HCT116 (cell line): ENCODE data around the gene DLEC1. TPM values are rescaled to one million over a fixed set of nuclear protein-coding genes. Genes with fewer than 3 reads are reported as not detected.

ENCODE experiments used
- ATAC-seq: fragments of 200-7000 bp; cut with Tn5 transposase; 2 replicates; pipeline ENCODE4 v1.9.1; 2020; ENCODE audit warnings: mild to moderate bottlenecking, moderate library complexity
- BruUV-seq: library from RNA; stranded (reverse); fragments of 400-500 nt; replicated peaks from 2 replicates; lab custom pipeline; 2021; lab: Mats Ljungman, UMichigan
- CTCF ChIA-PET: fragments of 300-600 bp; sonication (Branson Sonifier 250); formaldehyde crosslinking; loops from one replicate; lab custom pipeline; 2021; ENCODE audit warnings: antibody characterized with exemption; lab: Charles Lee
- POLR2A ChIA-PET: fragments of 300-600, 350-600 bp; sonication (Branson Sonifier 250); formaldehyde crosslinking; loops from one replicate; lab custom pipeline; 2021; ENCODE audit warnings: antibody characterized with exemption; lab: Charles Lee
- RAD21 ChIA-PET, 2 experiments: fragments of 300-600 bp; sonication (Branson Sonifier 250); formaldehyde crosslinking; loops; one replicate each; lab custom pipeline; 2023; ENCODE audit warnings: low total read pairs in 2 of 2; ENCODE audit not compliant: uncharacterized antibody in 2 of 2, unreplicated experiment in 2 of 2, low non-redundant PET in 1 of 2; lab: Charles Lee
- DNase-seq: peaks from one replicate; pipeline ENCODE4 v3.0.0-alpha.2; 2010; ENCODE audit warnings: low read depth, low spot score
- H2AFZ ChIP-seq: fragments of 200-600 bp; shearing (Covaris generic), sonication (generic); 2 replicates; pipeline ENCODE4 v1.6.1; 2017; ENCODE audit warnings: low read depth, mixed run types, mixed read lengths, antibody characterized with exemption, low read length; ENCODE audit not compliant: poor library complexity, severe bottlenecking
- H3K27ac ChIP-seq: 2 replicates; pipeline ENCODE4 v1.5.1; 2012; ENCODE audit warnings: low read depth, low read length
- H3K27me3 ChIP-seq: fragments of 200-600 bp; sonication (generic); 2 replicates; pipeline ENCODE4 v1.6.1; 2016; ENCODE audit warnings: mixed run types, low read length, mixed read lengths; ENCODE audit not compliant: insufficient read depth
- H3K36me3 ChIP-seq, 2 experiments: fragments of 200-500 bp in 1 of 2; fragments of 200-600 bp in 1 of 2; sonication (Bioruptor generic) in 1 of 2; sonication (generic) in 1 of 2; 2 replicates each; pipeline versions ENCODE4 v1.5.1 to v1.6.1; 2014 to 2016; ENCODE audit warnings: low read length in 2 of 2, inconsistent platforms in 1 of 2, mixed read lengths in 1 of 2, mixed run types in 1 of 2; ENCODE audit not compliant: insufficient read depth in 2 of 2, control insufficient read depth in 1 of 2
- H3K4me1 ChIP-seq, 2 experiments: fragments of 200-600 bp in 1 of 2; sonication (generic) in 1 of 2; 2 replicates each; pipeline versions ENCODE4 v1.5.1 to v1.6.1; 2012 to 2017; ENCODE audit warnings: low read length in 2 of 2, inconsistent platforms in 1 of 2, mild to moderate bottlenecking in 1 of 2, mixed read lengths in 1 of 2, mixed run types in 1 of 2, moderate library complexity in 1 of 2; ENCODE audit not compliant: insufficient read depth in 2 of 2, control insufficient read depth in 1 of 2
- H3K4me2 ChIP-seq: fragments of 200-600 bp; sonication (generic); 2 replicates; pipeline ENCODE4 v1.6.1; 2017; ENCODE audit warnings: mixed run types, low read length, mixed read lengths
- H3K4me3 ChIP-seq, 2 experiments: fragments of 200-600 bp in 1 of 2; sonication (generic) in 1 of 2; replicated peaks in 1 of 2; 2 replicates each; pipeline ENCODE4 v1.5.1; 2011 to 2016; ENCODE audit warnings: low read length in 2 of 2, control low read depth in 1 of 2, low read depth in 1 of 2, mild to moderate bottlenecking in 1 of 2, mixed read lengths in 1 of 2, mixed run types in 1 of 2
- H3K79me2 ChIP-seq: fragments of 200-600 bp; sonication (generic); 2 replicates; pipeline ENCODE4 v1.6.1; 2017; ENCODE audit warnings: mild to moderate bottlenecking, mixed run types, low read length, moderate library complexity, mixed read lengths; ENCODE audit not compliant: insufficient read depth
- H3K9ac ChIP-seq: fragments of 200-600 bp; sonication (generic); 2 replicates; pipeline ENCODE4 v1.6.1; 2016; ENCODE audit warnings: low read length, mixed read lengths
- H3K9me2 ChIP-seq: fragments of 200-600 bp; sonication (generic), shearing (Covaris generic); 2 replicates; pipeline ENCODE4 v1.6.1; 2017; ENCODE audit warnings: mixed run types, mild to moderate bottlenecking, moderate library complexity; ENCODE audit not compliant: insufficient read depth
- H3K9me3 ChIP-seq, 2 experiments: fragments of 200-500 bp in 1 of 2; fragments of 200-600 bp in 1 of 2; sonication (Bioruptor generic) in 1 of 2; sonication (generic) in 1 of 2; 2 replicates each; pipeline ENCODE4 v1.6.1; 2014 to 2017; ENCODE audit warnings: low read length in 2 of 2, mixed read lengths in 2 of 2, inconsistent platforms in 1 of 2, low read depth in 1 of 2, mild to moderate bottlenecking in 1 of 2, mixed run types in 1 of 2, moderate library complexity in 1 of 2; ENCODE audit not compliant: control insufficient read depth in 1 of 2, insufficient read depth in 1 of 2
- H4K20me1 ChIP-seq: fragments of 200-600 bp; sonication (generic), shearing (Covaris generic); 2 replicates; pipeline ENCODE4 v1.6.1; 2017; ENCODE audit warnings: mixed run types, mild to moderate bottlenecking, moderate library complexity; ENCODE audit not compliant: insufficient read depth
- ATF3 ChIP-seq: IDR thresholded peaks from 2 replicates; pipeline ENCODE4 v1.6.1; 2012
- CBX3 ChIP-seq: IDR thresholded peaks from 2 replicates; pipeline ENCODE4 v1.6.1; 2012; ENCODE audit warnings: low read depth
- CEBPB ChIP-seq: IDR thresholded peaks from 2 replicates; pipeline ENCODE4 v1.6.1; 2012; ENCODE audit warnings: low read depth
- CTCF ChIP-seq, 3 experiments: fragments of 200-600 bp in 1 of 3; sonication (generic) in 1 of 3; IDR thresholded peaks in 2 of 3; conservative IDR thresholded peaks in 1 of 3; 2 replicates each; pipeline ENCODE4 v1.5.1; 2012 to 2017; ENCODE audit warnings: low read depth in 2 of 3, low read length in 2 of 3, antibody characterized with exemption in 1 of 3, borderline replicate concordance in 1 of 3, control low read depth in 1 of 3, mild to moderate bottlenecking in 1 of 3, mixed read lengths in 1 of 3, mixed run types in 1 of 3, moderate library complexity in 1 of 3; ENCODE audit not compliant: insufficient read depth in 1 of 3
- EGR1 ChIP-seq: IDR thresholded peaks from 2 replicates; pipeline ENCODE4 v1.6.1; 2012; ENCODE audit warnings: low read depth
- EZH2phosphoT487 ChIP-seq: fragments of 200-600 bp; IDR thresholded peaks from 2 replicates; pipeline ENCODE4 v1.6.1; 2018; ENCODE audit warnings: antibody characterized with exemption, borderline replicate concordance
- REST ChIP-seq: IDR thresholded peaks from 2 replicates; pipeline ENCODE4 v1.6.1; 2012; ENCODE audit warnings: low read depth
- SP1 ChIP-seq: IDR thresholded peaks from 2 replicates; pipeline ENCODE4 v1.6.1; 2012; ENCODE audit warnings: low read depth
- SRF ChIP-seq: IDR thresholded peaks from 2 replicates; pipeline ENCODE4 v1.6.1; 2012; ENCODE audit warnings: low read depth
- YY1 ChIP-seq: IDR thresholded peaks from 2 replicates; pipeline ENCODE4 v1.6.1; 2011; ENCODE audit warnings: low read length, low read depth, moderate library complexity, mild to moderate bottlenecking; ENCODE audit not compliant: insufficient replicate concordance; ENCODE audit errors: extremely low read depth
- ZFX ChIP-seq: fragments of 450-650 bp; IDR thresholded peaks from 2 replicates; pipeline ENCODE4 v1.6.1; 2017
- intact Hi-C: fragments of 100-400 bp; cut with micrococcal nuclease; formaldehyde crosslinking; loops from 2 replicates; pipeline ENCODE4 v1.10.0; 2022
- total RNA-seq: library from RNA; stranded (reverse); gene quantifications from one replicate; pipeline ENCODE4 v1.2.1, GENCODE V29; 2021; ENCODE audit not compliant: unreplicated experiment

DLEC1 gene
- total RNA-seq, 1 experiment from 2014 or later, result 0.61 TPM

GRCh38 chr3:38154033-38154494, 115.1 kb downstream of the DLEC1 start:
- intact Hi-C loops, result no loop called here
- no peaks in the 10 kb centered on the region for H3K27me3 ChIP-seq
- no peaks in the 10 kb centered on the region for H3K9me2 ChIP-seq
- ChIA-PET CTCF (interaction anchor here (3.0 kb wide), 2 partner anchors 9 to 11 kb away, joined by 9 to 10 read pairs; partner anchors contain the start of gene OXSR1), POLR2A (interaction anchor here (1.2 kb wide), 1 partner anchor 11 kb away, joined by 3 read pairs; the partner anchor contains the start of gene OXSR1), RAD21 (no interaction called here)
- no peaks in the 10 kb centered on the region for H3K36me3 ChIP-seq
- H3K9me3 ChIP-seq, result no peaks in the 10 kb centered on the region
- H3K4me1 ChIP-seq, result peaks cover 6 to 27% of the 10 kb centered on the region in 2 experiments; a peak in 2 of 4 replicates
- H3K27ac ChIP-seq, result no peak overlapping the region
- no peak overlapping the region for H2AFZ ChIP-seq
- no peak overlapping the region for H3K4me3 ChIP-seq
- BruUV-seq, result no TSS peak
- H4K20me1 ChIP-seq, result no peaks in the 10 kb centered on the region
- H3K79me2 ChIP-seq, result no peaks in the 10 kb centered on the region
- TF ChIP-seq SRF, result no peak
- no peak for TF ChIP-seq ZFX
- TF ChIP-seq YY1, result no peak
- peak; percentile 24; the same call in 1 of the 2 replicates for TF ChIP-seq SP1
- TF ChIP-seq EGR1, result no peak
- no peak for TF ChIP-seq EZH2phosphoT487
- no peak for TF ChIP-seq CBX3
- TF ChIP-seq ATF3, result no peak
- TF ChIP-seq REST, result no peak
- peak; percentile 63; the same call in 1 of the 2 replicates for TF ChIP-seq CEBPB
- no peak for TF ChIP-seq CTCF (IDR thresholded peaks at IDR 0.05 in 2 of 3, conservative IDR thresholded peaks at IDR 0.05 in 1 of 3; ENCODE audit: borderline replicate concordance in 1 of 3, insufficient read depth in 1 of 3, low read depth in 2 of 3, low read length in 2 of 3)
- ATAC-seq (no peak), DNase-seq (no peak)
- no peak overlapping the region for H3K4me2 ChIP-seq
- H3K9ac ChIP-seq, result no peak overlapping the region
